ENCODE data around the gene DRGX. TPM values are rescaled to one million over a fixed set of nuclear protein-coding genes. Genes with fewer than 3 reads are reported as not detected.

DRGX gene
- total and polyA plus RNA-seq, 2 donors (not counting 3 experiments of a cell fraction or from before 2014, with no cell fraction given): not detected

DNA sequence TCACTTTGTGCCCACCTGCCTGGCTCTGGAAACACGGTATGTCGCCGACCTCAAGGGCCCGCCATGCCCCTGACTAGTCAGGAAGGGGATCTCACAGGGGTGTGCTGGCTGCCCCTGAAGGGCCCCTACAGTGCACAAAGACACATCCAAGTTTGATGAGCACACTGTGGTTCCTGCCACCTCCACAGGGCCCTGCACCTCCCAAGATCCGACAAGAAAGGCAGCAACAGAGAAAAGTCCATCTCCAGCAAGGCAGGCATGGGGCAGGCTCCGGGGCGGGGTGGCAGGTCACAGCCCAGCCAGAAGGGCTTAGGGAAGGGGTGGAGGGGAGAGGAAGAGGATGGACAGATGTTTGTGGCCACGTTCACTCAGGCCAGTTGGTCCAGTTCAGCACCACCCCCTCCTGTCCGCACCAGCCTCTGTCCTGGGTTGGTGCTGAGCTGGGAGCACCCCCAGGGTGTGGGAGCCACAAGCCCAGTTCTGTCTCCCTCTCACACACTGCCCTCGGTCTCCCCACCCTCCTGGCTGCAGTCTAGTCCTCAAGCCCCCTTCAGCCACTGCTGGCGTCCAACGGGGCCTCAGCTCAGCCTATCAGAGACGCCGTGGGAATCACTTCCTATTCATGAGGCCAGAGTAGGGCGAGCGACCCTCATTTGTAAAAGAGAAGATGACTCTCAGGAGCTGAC is 11.5 kb downstream of the DRGX start:
- TF ChIP-seq JUN (IDR thresholded peaks at IDR 0.05; ENCODE audit: borderline replicate concordance, insufficient read depth, insufficient read length, low read depth) (no peak), MYC (IDR thresholded peaks at IDR 0.05; ENCODE audit: low read depth, low read length) (no peak), FOS (IDR thresholded peaks at IDR 0.05; ENCODE audit: borderline replicate concordance, insufficient read depth, low read length) (no peak), POLR2A (IDR thresholded peaks at IDR 0.05; ENCODE audit: low read depth, low read length) (no peak), EZH2 (IDR thresholded peaks at IDR 0.05; ENCODE audit: borderline replicate concordance, low read depth, low read length, severe bottlenecking) (no peak), POLR2AphosphoS5 (IDR thresholded peaks at IDR 0.05; ENCODE audit: insufficient read depth, low read depth, low read length) (no peak), GATA2 (IDR thresholded peaks at IDR 0.05; ENCODE audit: insufficient read depth, insufficient read length, low read depth, low read length) (no peak)
- TF ChIP-seq, protein P1, sequence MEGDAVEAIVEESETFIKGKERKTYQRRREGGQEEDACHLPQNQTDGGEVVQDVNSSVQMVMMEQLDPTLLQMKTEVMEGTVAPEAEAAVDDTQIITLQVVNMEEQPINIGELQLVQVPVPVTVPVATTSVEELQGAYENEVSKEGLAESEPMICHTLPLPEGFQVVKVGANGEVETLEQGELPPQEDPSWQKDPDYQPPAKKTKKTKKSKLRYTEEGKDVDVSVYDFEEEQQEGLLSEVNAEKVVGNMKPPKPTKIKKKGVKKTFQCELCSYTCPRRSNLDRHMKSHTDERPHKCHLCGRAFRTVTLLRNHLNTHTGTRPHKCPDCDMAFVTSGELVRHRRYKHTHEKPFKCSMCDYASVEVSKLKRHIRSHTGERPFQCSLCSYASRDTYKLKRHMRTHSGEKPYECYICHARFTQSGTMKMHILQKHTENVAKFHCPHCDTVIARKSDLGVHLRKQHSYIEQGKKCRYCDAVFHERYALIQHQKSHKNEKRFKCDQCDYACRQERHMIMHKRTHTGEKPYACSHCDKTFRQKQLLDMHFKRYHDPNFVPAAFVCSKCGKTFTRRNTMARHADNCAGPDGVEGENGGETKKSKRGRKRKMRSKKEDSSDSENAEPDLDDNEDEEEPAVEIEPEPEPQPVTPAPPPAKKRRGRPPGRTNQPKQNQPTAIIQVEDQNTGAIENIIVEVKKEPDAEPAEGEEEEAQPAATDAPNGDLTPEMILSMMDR (IDR thresholded peaks at IDR 0.05; ENCODE audit: extremely low read depth in 1 of 2, insufficient read depth in 1 of 2, low read depth in 1 of 2, low read length in 2 of 2): no peak
- TF ChIP-seq, protein P2, sequence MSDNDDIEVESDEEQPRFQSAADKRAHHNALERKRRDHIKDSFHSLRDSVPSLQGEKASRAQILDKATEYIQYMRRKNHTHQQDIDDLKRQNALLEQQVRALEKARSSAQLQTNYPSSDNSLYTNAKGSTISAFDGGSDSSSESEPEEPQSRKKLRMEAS (IDR thresholded peaks at IDR 0.05; ENCODE audit: insufficient read depth, insufficient read length): no peak
- H3K4me3 ChIP-seq (replicated peaks in 1 of 3; ENCODE audit: insufficient read depth in 1 of 3, low read depth in 1 of 3, low read length in 3 of 3): no peak overlapping the region
- intact Hi-C loops (cut with micrococcal nuclease): no loop called here
- ChIA-PET CTCF (interaction anchor here (1.0 kb wide), 2 partner anchors 23 kb away, joined by 4 to 8 read pairs; no protein-coding TSS in a partner anchor), POLR2A (no interaction called here)
- dilution Hi-C loops (cut with MboI; ENCODE audit: extremely low pct_ligation_motif_present, low sequenced_read_pairs): no loop called here
- H3K36me3 ChIP-seq (ENCODE audit: control insufficient read depth in 2 of 2, extremely low read depth in 1 of 2, insufficient read depth in 2 of 2, low read length in 2 of 2): no peaks in the 10 kb centered on the region
- H3K27ac ChIP-seq (ENCODE audit: insufficient read depth, low read depth, low read length): no peak overlapping the region
- H3K4me2 ChIP-seq (ENCODE audit: insufficient read depth, low read length): no peak overlapping the region
- H3K79me2 ChIP-seq (ENCODE audit: control insufficient read depth, insufficient read depth, low read length): no peaks in the 10 kb centered on the region
- H3K4me1 ChIP-seq (ENCODE audit: control insufficient read depth, extremely low read depth, insufficient read depth, low read length): no peaks in the 10 kb centered on the region
- FAIRE-seq: no peak
- DNase-seq (ENCODE audit: low read depth, low spot score): no peak
- no peaks in the 10 kb centered on the region for H3K27me3 ChIP-seq (ENCODE audit: control insufficient read depth in 2 of 2, insufficient read depth in 2 of 2, low read length in 2 of 2)
- H3K9me3 ChIP-seq (replicated peaks; ENCODE audit: control insufficient read depth, insufficient read depth, low read length): no peaks in the 10 kb centered on the region
- no peaks in the 10 kb centered on the region for H3K9me1 ChIP-seq (replicated peaks; ENCODE audit: control insufficient read depth, extremely low read depth, insufficient read depth, low read length)
- no peaks in the 10 kb centered on the region for H4K20me1 ChIP-seq (replicated peaks; ENCODE audit: control insufficient read depth, extremely low read depth, insufficient read depth, low read length)
- no peak overlapping the region for H2AFZ ChIP-seq (ENCODE audit: low read depth, low read length)
- BruUV-seq (replicated peaks): no TSS peak
- H3K9ac ChIP-seq (replicated peaks; ENCODE audit: extremely low read depth, insufficient read depth, low read length): no peak overlapping the region

Measured in endothelial cell of umbilical vein (primary cell).